Kasumi-1 (cell line): ENCODE results near the gene C1QTNF9B.
"Not testable (repeated sequence)": the region's sequence is repeated elsewhere in the genome, so short reads cannot be mapped to it uniquely, and the experiment has no call there.

Experiments used
- DNase-seq, 2 experiments: peaks; one replicate each; lab custom pipeline; 2025; lab: John Stamatoyannopoulos, UW

Gene C1QTNF9B

GRCh38 chr13:23897452-23897919 is at the start of gene C1QTNF9B:
Gene C1QTNF9B (minus strand): TSS chr13:23897502.
- DNase-seq, result not testable (repeated sequence)

- DNase-seq, result no peak
These were observed 49.6 kb upstream of the C1QTNF9B start for GRCh38 chr13:23946900-23947299.

DNA sequence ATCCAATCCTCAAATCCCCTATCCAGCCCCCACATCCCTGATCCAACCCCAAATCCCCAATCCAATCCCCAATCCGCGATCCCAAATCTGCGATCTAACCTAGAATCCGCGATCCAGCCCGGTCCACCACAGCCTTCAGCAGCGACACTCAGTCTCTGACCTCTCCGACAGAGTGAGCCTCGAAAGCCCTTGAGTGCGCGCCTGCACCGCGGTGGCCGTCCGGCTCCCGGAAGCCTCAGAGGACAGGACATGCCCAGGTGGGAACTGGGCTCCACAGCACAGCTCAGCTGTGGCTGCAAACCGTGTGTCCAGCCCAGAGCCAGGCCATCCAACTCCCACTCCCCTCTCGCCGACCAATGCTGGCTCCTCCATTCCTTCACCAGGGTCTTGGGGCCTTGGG is 48.8 kb upstream of the C1QTNF9B start:
- DNase-seq, result no peak

DNA sequence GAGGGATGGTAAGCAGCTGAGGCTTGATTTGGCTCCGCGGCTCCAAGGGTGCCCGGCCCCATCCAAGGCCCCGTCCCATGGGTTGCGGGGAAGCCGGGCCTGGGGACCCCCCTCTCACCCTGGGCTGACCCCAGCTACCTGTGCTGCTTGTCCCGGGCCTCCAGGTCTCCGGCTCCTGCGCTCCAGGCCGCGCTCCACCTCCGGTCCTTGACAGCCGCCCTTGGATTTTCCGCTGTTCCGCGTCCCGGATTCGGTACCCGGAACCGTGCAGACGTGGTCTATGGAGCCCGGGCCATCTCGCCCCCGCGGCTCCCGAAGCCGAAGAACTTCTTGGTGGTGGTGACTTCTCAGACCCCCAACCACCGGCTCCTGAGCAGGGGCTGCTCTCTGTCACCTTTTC is 48.3 kb upstream of the C1QTNF9B start:
- no peak for DNase-seq

DNA sequence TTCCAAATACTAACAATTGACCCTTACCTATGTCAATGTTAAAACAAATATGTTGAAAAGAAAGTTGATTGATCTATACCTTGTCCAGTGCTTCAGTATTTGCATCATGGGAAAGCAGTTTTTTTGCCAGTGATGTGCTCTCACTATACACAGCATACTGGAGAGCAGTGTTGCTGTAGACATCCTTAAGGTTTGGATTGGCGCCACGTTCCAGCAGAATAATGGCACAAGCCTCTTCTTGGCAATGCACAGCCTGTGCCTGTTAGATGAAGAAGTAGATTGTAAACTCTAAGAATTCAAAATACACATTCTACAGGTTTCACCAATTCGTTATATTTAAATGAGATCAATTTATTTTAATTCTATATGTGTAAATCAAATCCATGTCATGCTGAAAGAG is 43.9 kb upstream of the C1QTNF9B start:
- no peak for DNase-seq

GRCh38 chr13:23939666-23940065 is 42.4 kb upstream of the C1QTNF9B start:
- not testable (repeated sequence) for DNase-seq

DNA sequence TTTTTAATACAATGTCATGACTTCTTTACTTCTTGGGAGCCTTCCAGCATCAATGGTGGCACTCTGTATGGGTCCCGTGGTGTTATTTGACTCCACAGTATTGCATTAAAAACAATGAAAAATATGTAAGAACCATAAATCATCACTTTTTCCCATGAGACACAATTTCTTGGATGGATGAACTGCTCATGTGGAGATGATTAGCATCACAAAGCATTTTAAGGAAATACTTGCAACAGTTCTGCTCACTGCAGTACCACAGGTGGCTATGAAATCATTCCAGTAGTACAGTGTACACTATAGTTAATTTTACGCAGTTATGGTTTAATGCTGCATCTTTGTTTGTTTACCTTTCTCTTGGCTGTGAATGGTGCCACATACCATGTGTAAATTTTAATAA is 37.2 kb upstream of the C1QTNF9B start:
- no peak for DNase-seq

DNA sequence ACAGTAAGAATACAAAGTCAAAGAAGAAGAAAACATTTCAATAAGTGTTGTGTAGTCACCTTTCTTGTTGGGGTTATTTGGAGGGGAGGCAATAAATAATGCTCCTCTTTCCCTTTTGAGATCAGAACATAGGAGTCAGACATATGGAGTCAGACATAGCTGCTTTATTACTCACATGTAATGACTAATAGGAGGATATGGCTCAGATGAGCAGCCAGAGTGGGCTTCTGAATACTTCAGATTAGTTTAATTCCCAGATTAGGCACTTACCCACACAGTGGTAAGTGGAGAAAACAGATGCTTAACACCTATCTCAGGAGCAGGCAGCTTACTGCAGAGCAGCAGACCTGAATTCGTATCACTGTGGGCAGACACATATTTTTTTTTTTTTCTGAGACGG is 31.7 kb upstream of the C1QTNF9B start:
- DNase-seq, result no peak

DNA sequence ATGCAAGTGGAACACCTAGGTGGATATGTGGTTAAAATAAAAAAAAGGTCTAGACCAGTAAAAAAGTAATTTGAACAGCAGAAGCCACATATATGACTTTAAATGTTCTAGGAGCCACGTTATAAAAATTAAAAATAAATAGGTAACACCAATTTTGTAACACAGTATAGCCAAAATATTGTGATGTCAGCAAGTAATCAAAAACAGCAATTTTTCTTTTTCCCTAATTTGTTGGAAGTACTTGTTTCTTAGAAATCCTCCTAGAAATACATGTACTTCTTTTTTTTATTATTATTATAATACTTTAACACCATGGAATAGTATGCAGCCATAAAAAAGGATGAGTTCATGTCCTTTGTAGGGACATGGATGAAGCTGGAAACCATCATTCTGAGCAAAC is 25.7 kb upstream of the C1QTNF9B start:
- no peak for DNase-seq

GRCh38 chr13:23922005-23922932 is 25.0 kb upstream of the C1QTNF9B start:
- no peak for DNase-seq

DNA sequence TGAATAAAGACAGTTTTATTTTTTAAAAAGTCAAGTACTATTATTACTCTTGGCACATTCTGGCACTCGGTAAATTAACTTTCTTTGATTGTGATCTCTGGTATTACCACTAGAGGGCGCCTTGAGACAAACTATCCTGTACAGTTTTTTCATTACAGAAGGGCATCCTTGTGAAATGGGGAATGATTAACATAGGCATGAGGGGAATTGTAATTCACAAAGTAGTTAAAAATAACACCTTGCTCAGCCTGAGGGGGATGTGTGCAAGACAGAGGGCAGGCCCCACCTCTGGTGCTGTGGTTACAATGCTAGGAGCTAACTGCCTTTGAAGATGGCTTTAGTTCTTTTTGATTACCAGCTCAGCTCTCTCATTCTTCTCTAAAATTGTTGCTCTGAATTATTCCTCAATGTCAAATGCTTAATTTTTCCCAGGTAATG is 24.2 kb upstream of the C1QTNF9B start:
- DNase-seq, result peak; percentile 12 to 28

DNA sequence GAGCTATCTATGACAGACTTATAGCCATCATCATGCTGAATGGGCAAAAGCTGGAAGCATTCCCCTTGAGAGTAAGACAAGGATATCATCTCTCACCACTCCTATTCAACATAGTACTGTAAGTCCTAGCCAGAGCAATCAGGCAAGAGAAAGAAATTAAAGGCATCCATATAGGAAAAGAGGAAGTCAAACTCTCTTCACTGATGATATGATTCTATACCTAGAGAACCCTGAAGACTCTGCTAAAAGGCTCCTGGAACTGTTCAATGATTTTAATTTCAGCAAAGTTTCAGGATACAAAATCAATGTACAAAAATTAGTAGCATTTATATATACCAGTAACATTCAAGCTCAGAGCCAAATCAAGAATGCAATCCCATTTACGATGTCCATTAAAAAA is 21.7 kb upstream of the C1QTNF9B start:
- peak in 1 of 2 experiments; percentile 0 for DNase-seq

GRCh38 chr13:23918208-23918607 is 20.9 kb upstream of the C1QTNF9B start:
- no peak for DNase-seq

DNA sequence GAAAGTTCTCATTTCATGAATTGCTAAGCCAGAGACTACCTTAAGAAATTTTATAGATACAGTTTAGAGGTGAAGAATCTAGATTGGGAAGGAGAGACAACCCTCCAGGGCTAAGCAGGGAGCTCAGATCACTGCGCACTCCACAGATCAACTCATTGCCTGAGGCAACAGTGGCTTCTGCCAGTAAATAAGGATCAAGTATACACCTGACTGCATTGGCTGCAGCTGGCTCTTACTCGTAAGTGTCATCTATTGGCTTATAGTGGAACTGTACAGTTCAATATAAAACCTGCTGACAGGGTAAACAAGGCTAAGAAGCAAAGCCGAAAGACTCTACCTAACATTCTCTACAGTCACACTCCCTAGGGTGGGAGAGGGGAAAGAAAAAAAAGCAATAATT is 18.0 kb upstream of the C1QTNF9B start:
- DNase-seq, result no peak

GRCh38 chr13:23912469-23912868 is 15.2 kb upstream of the C1QTNF9B start:
- DNase-seq, result no peak

DNA sequence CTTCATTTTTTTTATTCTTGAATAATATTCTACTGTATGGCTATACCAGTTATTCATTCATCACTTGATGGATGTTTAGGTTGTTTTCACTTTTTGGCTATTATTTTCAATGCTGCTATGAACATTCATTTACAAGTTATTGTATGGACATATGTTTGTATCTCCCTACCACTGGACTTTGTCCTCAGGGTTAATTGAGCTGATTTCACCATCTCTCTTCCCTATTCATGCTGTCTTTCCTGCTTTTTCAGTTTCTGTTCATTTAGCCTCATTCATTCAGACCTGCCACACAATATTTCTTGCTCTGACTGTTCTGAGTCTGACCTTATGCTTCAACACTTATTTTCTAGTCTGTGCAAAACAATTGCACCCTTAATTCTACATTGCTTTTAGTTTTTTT is 12.3 kb upstream of the C1QTNF9B start:
- DNase-seq, result no peak

GRCh38 chr13:23905766-23906165 is 8.5 kb upstream of the C1QTNF9B start:
- no peak for DNase-seq

GRCh38 chr13:23903906-23904280 is 6.6 kb upstream of the C1QTNF9B start:
- no peak for DNase-seq

DNA sequence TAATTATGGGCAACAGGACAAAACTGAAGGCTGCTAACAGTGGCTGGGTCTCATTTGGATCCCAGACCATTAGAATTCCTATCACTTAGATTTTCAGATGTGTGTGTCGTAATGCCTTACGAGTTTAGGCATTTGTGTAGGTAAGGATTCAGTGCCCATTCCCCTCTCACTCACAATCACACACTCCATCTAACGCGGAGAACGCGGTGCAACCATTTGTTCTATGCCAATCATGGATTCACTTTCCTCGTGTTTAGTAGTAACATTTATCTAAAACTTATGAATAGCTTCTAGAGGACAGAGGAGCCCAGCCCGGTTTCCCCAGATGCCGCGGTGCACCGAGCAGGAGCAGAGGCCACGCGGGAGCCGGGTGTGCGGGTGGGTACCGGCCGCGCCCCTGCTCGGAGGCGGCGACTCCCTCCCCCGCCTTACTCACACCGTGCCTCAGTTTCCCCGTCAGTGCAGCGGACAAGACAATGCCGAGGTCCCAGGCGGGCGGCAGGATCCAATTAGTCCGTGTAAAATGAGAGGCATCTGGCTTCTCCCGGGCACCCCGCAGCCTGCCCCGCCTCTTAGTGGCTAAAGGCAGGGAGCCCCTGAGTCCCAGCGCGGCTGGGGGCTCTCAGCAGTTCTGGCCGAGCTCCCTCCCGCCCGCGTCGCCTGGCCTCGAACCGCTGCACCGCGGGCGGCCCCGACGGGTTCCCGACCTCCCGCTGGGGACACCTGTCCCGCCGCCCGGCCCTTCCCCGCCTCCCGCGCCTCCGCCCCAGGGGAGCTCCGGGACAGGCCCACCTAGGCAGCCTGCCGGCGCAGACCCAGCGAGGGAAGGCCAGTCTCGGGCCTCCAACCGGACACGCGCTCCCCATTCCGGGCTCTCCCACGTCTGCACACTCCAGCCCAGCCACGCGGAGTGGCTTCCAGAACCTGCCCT is 5.9 kb upstream of the C1QTNF9B start:
- no peak for DNase-seq

GRCh38 chr13:23901365-23901764 is 4.1 kb upstream of the C1QTNF9B start:
- no peak for DNase-seq

DNA sequence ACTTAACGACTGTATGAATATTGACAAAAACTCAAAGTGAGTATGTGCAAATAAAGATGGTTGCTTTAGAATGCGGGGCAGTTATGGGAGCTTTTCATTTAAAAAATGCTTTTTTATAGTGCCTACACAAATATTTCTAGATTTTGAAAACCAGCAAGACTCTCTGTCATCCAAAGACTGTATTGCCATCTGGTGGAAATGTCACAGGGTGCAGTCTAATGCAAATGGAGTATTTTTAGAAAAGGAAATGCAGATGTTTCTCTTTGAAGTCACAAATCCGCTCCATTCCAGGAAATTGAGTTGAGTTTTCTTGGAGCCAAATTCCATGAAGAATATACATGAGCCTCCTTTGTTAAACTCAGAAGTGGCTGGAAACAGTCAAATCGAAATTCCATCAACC is 2.3 kb upstream of the C1QTNF9B start:
- DNase-seq, result peak in 1 of 2 experiments; percentile 7

DNA sequence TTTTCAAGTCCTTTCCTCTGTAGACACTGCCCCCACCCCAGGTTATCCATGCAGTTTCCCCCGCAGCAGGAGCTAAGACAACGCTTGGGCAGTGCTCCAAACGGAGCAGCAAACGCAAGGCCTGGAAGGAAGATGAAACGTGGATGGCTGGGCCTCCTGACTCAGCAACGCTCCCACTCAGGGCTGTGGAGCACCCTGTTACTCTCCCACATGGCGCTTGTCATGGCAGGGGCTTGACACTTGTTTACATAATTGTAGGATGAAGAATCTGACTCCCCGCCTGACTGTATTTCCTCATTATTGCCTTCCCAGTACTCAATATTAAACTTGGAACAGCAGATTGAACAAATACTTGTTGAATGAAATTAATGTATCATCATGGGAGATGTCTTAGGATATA is 799 bp upstream of the C1QTNF9B start:
- DNase-seq, result no peak

- DNase-seq, result not testable (repeated sequence)
These were observed 2.6 kb downstream of the C1QTNF9B start for GRCh38 chr13:23894746-23895145.
